CD4-positive, alpha-beta T cell treated with Interleukin-1 beta for 1 hour (primary cell): ENCODE data around the gene PIGX.

ENCODE experiments used
- DNase-seq, 2 donors: peaks; one replicate each; pipeline ENCODE4 v3.0.0-alpha.2; 2020 to 2022

Gene PIGX

GRCh38 chr3:196763179-196763578, 51.0 kb downstream of the PIGX start:
- no peak for DNase-seq

GRCh38 chr3:196765454-196765853, 53.3 kb downstream of the PIGX start:
- no peak for DNase-seq

GRCh38 chr3:196771067-196771466, 58.9 kb downstream of the PIGX start:
- no peak for DNase-seq

GRCh38 chr3:196772102-196772501, 59.9 kb downstream of the PIGX start:
- DNase-seq, result no peak

DNA sequence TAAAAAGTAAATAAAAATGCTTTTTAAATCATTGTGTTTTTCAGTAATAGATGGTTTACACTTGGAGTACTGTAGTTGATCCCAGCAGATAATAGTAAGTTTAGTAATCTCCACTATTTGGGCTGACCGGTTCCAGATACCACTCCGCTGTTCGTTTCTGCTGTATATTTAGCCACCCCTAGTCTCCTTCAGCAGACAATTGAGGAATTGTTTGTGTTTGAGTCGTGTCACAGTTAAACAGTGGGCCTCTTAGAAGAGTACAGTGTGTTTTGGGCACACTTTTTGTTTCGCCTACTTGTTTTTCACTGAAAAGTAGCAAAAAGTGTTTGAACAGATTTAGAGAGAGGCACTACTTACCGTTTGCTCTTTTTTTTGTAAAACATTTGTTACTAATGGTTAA, 60.7 kb downstream of the PIGX start:
- no peak for DNase-seq

DNA sequence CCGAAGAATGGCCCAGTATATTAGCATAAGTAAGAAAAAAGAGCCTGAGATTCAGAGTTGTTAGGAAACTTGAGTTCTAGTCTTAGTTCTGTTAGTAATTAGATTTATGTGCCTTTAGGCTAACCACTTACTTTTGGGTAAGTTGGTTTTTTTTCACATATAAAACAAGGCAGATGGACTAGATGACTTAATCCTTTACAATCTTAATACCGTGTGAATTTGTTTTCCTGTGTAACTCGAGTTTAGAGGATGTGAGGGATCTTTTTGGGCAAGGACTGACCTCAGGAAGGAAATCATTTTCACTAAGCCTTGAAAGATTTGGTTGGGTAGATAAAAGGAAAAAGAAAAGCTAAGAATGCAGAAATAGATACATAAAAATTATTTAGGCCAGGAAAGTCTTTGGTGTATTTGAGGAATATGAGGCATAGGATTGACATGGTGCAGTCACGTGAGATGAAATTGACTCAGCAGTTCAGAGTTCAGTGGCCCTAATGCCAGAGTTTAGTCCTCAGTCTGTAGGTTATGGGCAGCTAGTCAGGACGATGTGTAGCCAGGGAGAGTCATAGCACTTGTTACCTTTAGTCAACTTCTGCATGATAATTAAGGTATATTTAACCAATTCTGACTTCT, 62.1 kb downstream of the PIGX start:
- DNase-seq, result no peak

DNA sequence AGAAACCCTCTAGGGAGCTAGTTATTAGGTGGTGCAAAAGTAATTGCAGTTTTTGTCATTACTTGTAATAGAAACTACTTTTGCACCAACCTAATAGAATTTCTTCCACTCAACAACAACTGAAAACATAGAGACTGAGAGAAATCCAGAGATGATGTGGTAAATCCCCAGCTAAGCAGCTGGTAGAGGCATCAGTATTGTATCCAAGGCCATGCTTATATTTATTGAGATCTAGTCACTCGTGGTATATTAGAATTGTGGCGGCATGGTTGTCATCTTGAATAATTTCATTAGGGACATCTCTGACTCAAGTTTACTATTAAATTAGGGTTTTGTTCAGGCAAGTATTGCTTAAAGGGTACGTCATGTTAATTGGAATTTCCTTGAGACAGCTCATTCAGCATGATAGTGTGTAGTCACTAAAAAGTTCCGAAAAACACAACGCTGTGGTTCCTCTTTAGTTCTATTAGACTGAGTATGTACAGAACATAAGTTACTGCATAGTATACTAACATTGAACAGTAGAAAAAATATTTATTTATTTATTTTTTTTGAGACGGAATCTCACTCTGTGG, 62.8 kb downstream of the PIGX start:
- DNase-seq, result no peak

DNA sequence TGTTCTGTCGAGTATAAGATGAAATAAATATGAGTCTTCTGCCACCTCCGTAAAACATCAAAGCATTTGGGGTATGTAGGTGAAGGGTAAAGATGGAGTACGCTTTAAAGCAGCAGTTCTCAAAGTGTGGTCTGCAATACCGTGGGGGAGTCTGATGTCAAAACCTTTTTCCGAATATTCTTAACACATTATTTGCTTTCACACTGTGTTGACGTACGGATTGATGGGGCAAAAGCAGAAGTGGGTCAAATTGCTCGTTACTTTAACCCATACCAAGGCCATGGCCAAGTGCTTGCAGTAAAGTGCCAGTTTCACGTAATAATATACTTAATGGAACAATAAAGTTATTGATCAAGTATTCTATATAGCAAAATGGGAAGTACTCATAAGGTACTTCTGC, 63.8 kb downstream of the PIGX start:
- peak in 1 of 2 donors; percentile 3 for DNase-seq

- no peak for DNase-seq
Observed at GRCh38 chr3:196777836-196778235, 65.7 kb downstream of the PIGX start.

GRCh38 chr3:196778755-196779154, 66.6 kb downstream of the PIGX start:
- DNase-seq, result no peak

DNA sequence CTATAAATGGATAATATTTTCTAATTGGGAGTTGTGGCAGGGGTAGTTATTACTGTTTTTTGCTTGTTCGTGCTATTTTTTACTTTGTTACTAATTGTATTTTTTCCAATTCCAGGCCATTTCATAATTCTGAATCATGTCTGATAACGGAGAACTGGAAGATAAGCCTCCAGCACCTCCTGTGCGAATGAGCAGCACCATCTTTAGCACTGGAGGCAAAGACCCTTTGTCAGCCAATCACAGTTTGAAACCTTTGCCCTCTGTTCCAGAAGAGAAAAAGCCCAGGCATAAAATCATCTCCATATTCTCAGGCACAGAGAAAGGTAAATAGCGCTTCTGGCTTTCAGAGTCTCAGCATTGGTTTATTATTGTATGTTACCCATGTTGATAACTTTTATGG, 70.3 kb downstream of the PIGX start:
- DNase-seq, result no peak
